Esophagus muscularis mucosa (tissue), 4 donors: ENCODE results near the gene PPIP5K2. TPM values are rescaled to one million over a fixed set of nuclear protein-coding genes. Genes with fewer than 3 reads are reported as not detected.
"Not testable (repeated sequence)": the region's sequence is repeated elsewhere in the genome, so short reads cannot be mapped to it uniquely, and the experiment has no call there.

ENCODE experiments used
- DNase-seq: peaks from one replicate; pipeline ENCODE4 v3.0.0-alpha.2; 2017; ENCODE audit errors: extremely low spot score
- H3K27ac ChIP-seq, 4 donors: fragments of 200-600 bp; sonication (generic); replicated peaks in 1 of 4; 1 replicate in 3 of 4; 2 replicates in 1 of 4; pipeline ENCODE4 v1.5.1; 2016 to 2019; ENCODE audit warnings: mild to moderate bottlenecking in 1 of 4
- H3K27me3 ChIP-seq, 4 donors: fragments of 200-600 bp; sonication (generic); one replicate each; pipeline versions ENCODE4 v1.5.1 to v1.6.0; 2016 to 2019
- H3K36me3 ChIP-seq, 4 donors: fragments of 200-600 bp; sonication (generic); one replicate each; pipeline ENCODE4 v1.5.1; 2016 to 2019
- H3K4me1 ChIP-seq, 4 donors: fragments of 200-600 bp; sonication (generic); one replicate each; pipeline ENCODE4 v1.5.1; 2016 to 2019
- H3K4me3 ChIP-seq, 4 donors: fragments of 200-600 bp; sonication (generic); 1 replicate in 2 of 4; 2 replicates in 2 of 4; pipeline ENCODE4 v1.5.1; 2016 to 2019; ENCODE audit warnings: mild to moderate bottlenecking in 4 of 4, moderate library complexity in 1 of 4
- H3K9me3 ChIP-seq, 4 donors: fragments of 200-600 bp; sonication (generic); 1 replicate in 3 of 4; 2 replicates in 1 of 4; pipeline ENCODE4 v1.5.1; 2016 to 2019
- CTCF ChIP-seq, 3 experiments: fragments of 200-600 bp in 2 of 3; fragments of 450-650 bp in 1 of 3; sonication (generic) in 2 of 3; IDR thresholded peaks; one replicate each; pipeline ENCODE4 v1.5.1; 2017 to 2019; ENCODE audit warnings: antibody characterized with exemption in 3 of 3, mild to moderate bottlenecking in 2 of 3, moderate library complexity in 1 of 3
- EP300 ChIP-seq: sonication (generic); formaldehyde crosslinking; IDR thresholded peaks from one replicate; pipeline ENCODE4 v1.6.1; 2017; ENCODE audit warnings: antibody characterized with exemption
- POLR2A ChIP-seq: fragments of 450-650 bp; IDR thresholded peaks from one replicate; pipeline ENCODE4 v1.6.1; 2017; ENCODE audit warnings: antibody characterized with exemption, moderate library complexity, mild to moderate bottlenecking, low read depth
- POLR2AphosphoS5 ChIP-seq, 2 donors: sonication (generic); formaldehyde crosslinking; IDR thresholded peaks; one replicate each; pipeline ENCODE4 v1.6.1; 2017; ENCODE audit warnings: antibody characterized with exemption in 2 of 2
- WGBS: methylation state at CpG from one replicate; pipeline ENCODE4 v1.1.5; 2018; 5-methylcytosine and 5-hydroxymethylcytosine counted together
- intact Hi-C: fragments of 100-400 bp; cut with DNase I; formaldehyde crosslinking; loops from one replicate; pipeline ENCODE4 v1.15.1; 2023
- total RNA-seq, 4 donors: library from RNA; depleted of rRNA; stranded (reverse); fragments of >200 nt; gene quantifications; one replicate each; pipeline versions ENCODE4 v1.1.0 to v1.2.1, GENCODE V29; 2016

The PPIP5K2 gene
- total RNA-seq, 4 donors from 2014 or later, result 15.6 to 21.6 (median 17.3) TPM

GRCh38 chr5:103216137-103216536 is 96.0 kb downstream of the PPIP5K2 start:
- intact Hi-C loops, result no loop called here

GRCh38 chr5:103216697-103217096 is 96.6 kb downstream of the PPIP5K2 start:
- no peak for DNase-seq
- TF ChIP-seq CTCF (IDR thresholded peaks at IDR 0.05), result no peak
- no peak for TF ChIP-seq POLR2A
- TF ChIP-seq EP300, result no peak
- TF ChIP-seq POLR2AphosphoS5 (IDR thresholded peaks at IDR 0.05), result no peak
- Histone ChIP-seq H3K27me3 (no peaks in the 10 kb centered on the region), H3K27ac (no peak overlapping the region), H3K9me3 (no peaks in the 10 kb centered on the region), H3K4me1 (no peaks in the 10 kb centered on the region), H3K4me3 (no peak overlapping the region), H3K36me3 (no peaks in the 10 kb centered on the region)
- intact Hi-C loops, result no loop called here
- 82% methylated on average over 2 of the region's 2 CpGs for WGBS

More at GRCh38 chr5:103216137-103216536, 96.0 kb downstream of the PPIP5K2 start:
- DNase-seq, result no peak
- no peak overlapping the region for H3K4me3 ChIP-seq
- no peaks in the 10 kb centered on the region for H3K9me3 ChIP-seq
- H3K4me1 ChIP-seq, result no peaks in the 10 kb centered on the region
- no peaks in the 10 kb centered on the region for H3K36me3 ChIP-seq
- no peak for TF ChIP-seq EP300
- TF ChIP-seq POLR2AphosphoS5 (IDR thresholded peaks at IDR 0.05), result no peak
- TF ChIP-seq CTCF (IDR thresholded peaks at IDR 0.05), result no peak
- no peak for TF ChIP-seq POLR2A
- H3K27me3 ChIP-seq, result no peaks in the 10 kb centered on the region
- WGBS, result 37% methylated on average over 2 of the region's 2 CpGs
- H3K27ac ChIP-seq, result no peak overlapping the region

GRCh38 chr5:103217101-103217500 is 97.0 kb downstream of the PPIP5K2 start:
- no peaks in the 10 kb centered on the region for H3K36me3 ChIP-seq
- no peaks in the 10 kb centered on the region for H3K27me3 ChIP-seq
- no peak overlapping the region for H3K27ac ChIP-seq
- TF ChIP-seq POLR2AphosphoS5 (IDR thresholded peaks at IDR 0.05) (no peak), EP300 (no peak), CTCF (IDR thresholded peaks at IDR 0.05) (no peak), POLR2A (no peak)
- H3K9me3 ChIP-seq, result no peaks in the 10 kb centered on the region
- intact Hi-C loops, result no loop called here
- no peaks in the 10 kb centered on the region for H3K4me1 ChIP-seq
- no peak for DNase-seq
- H3K4me3 ChIP-seq, result no peak overlapping the region

GRCh38 chr5:103218164-103218563 is 98.1 kb downstream of the PPIP5K2 start:
- no peaks in the 10 kb centered on the region for H3K36me3 ChIP-seq
- 73% methylated on average over 5 of the region's 5 CpGs for WGBS
- no peaks in the 10 kb centered on the region for H3K4me1 ChIP-seq
- no peaks in the 10 kb centered on the region for H3K9me3 ChIP-seq
- TF ChIP-seq POLR2A (no peak), EP300 (no peak)
- H3K27ac ChIP-seq, result no peak overlapping the region
- intact Hi-C loops, result no loop called here
- no peak overlapping the region for H3K4me3 ChIP-seq
- DNase-seq, result no peak
- no peaks in the 10 kb centered on the region for H3K27me3 ChIP-seq

GRCh38 chr5:103219074-103219473 is 99.0 kb downstream of the PPIP5K2 start:
- intact Hi-C loops, H3K9me3 ChIP-seq, H3K4me3 ChIP-seq, H3K27ac ChIP-seq, DNase-seq, H3K4me1 ChIP-seq, H3K36me3 ChIP-seq, H3K27me3 ChIP-seq: not testable (repeated sequence)
- 100% methylated on average over 2 of the region's 2 CpGs for WGBS
